Posterior vena cava (tissue), 2 donors: ENCODE results near the gene ANGPTL2. TPM values are rescaled to one million over a fixed set of nuclear protein-coding genes. Genes with fewer than 3 reads are reported as not detected.

Source experiments
- total RNA-seq, 2 donors: library from RNA; stranded (reverse); fragmentation: NEBNext Ultra II Directional; extraction: Animal tissue kit (Norgen Biotek cat#: 25700); gene quantifications; one replicate each; pipeline ENCODE4 v1.2.1, GENCODE V29; 2021
- donor health status: DM: yes; HTN: yes; CAD: no.
- donor health status: DM: yes; HTN: yes; CAD: no.

Gene ANGPTL2
- total RNA-seq, 2 donors from 2014 or later: 45.7 to 55.9 TPM

Other genes with a start within 250 kb of the ANGPTL2 start
- 1 to 10 TPM; 6.4 to 7.8 TPM for gene RALGPS1, start 207.9 kb downstream of the ANGPTL2 start, total RNA-seq
- gene GARNL3, start 142.1 kb upstream of the ANGPTL2 start, total RNA-seq: 10 to 100 TPM; 38.5 to 40.4 TPM